Stimulated activated CD8-positive, alpha-beta memory T cell treated with anti-CD3 and anti-CD28 coated beads, Interleukin-12 subunit alpha, Interleukin-12 subunit beta, amount 100 ng/mL, for 1 hour (primary cell): ENCODE data around the gene HOXA2.

Experiments
- DNase-seq: peaks from one replicate; pipeline ENCODE4 v3.0.0-alpha.2; 2020; ENCODE audit warnings: low read depth

HOXA2 gene

DNA sequence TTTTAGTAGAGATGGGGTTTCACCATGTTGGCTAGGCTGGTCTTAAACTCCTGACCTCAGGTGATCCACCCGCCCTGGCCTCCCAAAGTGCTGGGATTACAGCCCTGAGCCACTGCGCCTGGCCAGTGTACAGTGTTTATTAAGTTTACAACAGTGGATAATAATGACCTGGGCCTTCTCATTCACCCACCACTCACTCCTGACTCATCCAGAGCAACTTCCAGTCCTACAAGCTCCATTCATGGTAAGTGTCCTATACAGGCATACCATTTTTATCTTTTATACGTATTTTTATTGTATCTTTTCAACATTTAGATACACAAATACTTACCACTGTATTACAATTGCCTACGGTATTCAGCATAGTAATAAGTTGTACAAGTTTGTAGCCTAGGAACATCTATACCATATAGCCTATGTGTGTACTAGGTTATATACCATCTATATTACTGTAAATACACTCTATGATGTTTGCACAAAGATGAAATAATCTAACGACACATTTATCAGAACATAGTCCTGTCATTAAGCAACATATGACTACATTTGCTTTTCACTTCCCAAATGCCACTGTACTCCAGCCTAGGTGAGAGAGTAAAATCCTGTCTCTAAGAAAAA is 23.8 kb downstream of the HOXA2 start:
- no peak for DNase-seq

DNA sequence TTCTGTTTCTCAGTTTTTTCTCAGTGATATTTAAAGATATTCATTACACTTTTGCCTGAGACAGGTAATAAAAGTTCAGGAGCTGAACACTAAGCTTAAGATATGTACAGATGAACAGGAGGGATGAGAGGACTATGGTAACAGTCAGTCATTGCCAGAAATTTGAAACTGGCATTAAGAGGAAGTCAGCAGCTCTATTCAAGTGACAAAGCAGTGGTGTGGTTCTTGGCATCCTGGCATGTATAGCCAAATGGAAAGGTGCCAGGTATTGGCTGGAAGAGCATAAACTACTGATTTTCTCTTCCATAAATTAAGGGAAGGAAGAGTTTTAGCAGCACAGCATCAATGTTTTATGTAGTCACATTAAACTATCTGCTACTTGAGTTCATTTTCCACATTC is 29.4 kb downstream of the HOXA2 start:
- no peak for DNase-seq

DNA sequence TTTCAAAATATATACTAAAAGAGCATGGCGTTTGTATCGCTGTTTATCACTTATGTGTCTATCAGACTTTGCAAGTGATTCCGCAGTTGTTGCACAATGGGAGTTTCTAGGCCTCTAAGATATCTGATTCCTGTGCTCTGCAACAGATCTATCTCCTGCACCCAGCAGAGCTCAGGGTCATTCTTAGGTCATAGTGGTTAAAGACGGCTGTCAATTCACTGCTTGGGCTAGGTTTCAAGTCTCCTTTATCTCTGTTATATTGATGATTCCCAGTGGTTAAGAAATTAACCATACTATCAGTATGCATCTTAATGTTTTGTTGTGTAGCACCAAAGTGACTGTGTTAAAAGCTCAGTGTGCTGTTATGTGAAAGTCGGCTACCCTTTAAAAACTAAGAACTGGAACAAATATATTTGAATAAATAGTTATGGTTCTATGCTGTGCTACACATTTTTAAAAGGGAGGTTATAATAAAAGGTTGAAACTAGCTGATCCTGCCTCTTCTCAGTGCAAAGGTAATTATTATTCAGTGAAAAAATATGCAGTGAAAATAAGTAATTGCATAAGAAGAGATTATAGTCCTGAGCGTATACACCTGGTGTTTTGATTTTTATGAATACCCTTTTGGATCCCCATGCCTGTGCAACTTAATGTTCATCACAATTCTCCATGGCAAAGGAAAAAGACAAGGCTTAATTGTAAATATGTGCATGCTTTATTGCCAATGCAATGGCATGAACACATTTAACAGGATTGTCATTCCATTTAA is 30.7 kb downstream of the HOXA2 start:
- no peak for DNase-seq

DNA sequence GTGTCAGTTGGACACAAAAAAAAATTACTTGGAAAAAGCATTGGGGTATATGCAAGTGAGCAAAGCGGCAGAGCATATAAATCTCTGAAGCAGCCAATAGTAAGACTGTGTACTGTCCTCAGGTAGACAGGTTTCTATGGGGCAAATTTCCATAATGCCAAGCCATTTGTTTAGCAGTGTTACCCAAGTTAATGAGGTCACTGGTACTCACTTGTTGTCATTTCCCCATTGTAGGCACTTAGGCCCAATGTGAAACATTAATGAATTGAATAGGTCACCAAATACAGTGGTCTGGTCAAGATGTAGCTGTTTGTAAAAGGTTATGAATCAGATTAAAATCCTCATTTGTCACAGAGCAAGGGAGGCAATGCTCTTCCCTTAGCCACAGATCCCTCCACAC is 34.2 kb downstream of the HOXA2 start:
- no peak for DNase-seq

DNA sequence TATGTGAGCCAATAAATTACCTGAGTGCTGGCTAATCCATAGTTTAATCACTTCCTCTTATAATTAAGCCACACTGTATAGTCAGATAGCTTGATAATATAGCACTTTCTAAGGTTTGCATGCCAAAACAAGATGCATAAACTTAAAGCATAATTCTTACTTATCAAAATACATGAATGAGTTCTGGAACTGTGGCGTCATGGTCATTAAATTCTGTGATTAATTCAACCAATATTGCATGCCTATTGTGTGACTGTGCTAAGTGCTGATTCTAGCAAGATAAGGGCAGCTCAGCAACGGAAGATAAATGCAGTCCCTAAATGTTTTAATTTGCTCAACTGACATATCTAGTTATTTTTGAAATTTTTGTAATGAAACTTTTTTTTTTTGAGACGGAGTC is 36.3 kb downstream of the HOXA2 start:
- no peak for DNase-seq

DNA sequence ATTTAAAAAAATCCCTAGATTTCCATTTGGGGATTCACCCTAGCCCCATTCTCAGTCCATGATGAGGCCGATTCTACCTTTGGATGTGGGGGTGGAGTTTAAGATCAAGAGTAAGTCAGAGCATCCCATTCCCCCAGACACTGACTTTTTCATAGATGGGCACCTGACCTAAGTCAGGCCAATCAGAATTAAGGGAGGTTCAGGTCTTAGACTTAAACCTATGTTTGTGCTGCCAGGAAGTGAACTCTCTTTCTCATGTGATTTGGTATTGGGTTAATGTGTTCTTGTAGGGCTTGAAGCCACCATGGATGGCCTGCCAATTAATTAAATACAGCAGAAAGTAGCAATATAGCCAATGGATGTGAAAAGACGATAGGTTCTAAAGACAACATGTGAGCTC is 36.8 kb downstream of the HOXA2 start:
- DNase-seq: no peak

DNA sequence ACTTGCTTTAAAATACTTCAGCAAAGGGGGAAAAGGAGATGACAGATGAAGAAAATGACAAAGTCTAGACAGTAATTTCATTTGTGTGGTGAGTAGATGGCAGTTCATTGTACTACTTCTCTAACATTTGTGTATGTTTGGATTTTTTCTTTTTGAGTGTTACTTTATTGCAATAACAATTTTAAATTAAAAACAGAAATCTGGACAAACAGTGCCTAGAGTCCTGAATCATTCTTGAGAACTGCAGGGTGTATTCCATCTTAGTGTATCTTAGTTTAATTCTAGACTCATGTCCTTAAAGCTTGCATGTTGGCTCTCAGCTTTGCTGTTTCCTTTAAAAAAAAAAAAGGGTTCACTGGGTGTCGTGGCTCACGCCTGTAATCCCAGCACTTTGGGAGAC is 37.8 kb downstream of the HOXA2 start:
- no peak for DNase-seq

DNA sequence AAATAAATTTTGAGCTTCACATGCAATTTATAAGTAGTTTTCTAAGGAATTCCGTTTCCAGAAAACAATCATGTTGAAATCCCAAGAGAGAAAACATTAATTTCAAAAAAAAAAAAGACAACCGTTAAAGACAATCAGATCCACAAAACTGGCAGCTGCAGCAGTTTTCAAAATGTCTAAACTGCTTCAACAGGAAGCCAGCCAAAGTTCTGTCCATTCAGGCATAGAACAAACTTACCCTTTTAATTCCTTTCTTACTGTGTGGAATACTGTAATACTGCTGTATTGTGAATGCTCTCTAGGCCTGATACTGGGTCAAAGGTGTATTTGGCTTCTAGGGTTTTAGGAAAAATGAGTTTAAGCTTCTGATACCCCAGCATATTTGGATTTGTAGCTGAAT is 38.3 kb downstream of the HOXA2 start:
- DNase-seq: no peak

DNA sequence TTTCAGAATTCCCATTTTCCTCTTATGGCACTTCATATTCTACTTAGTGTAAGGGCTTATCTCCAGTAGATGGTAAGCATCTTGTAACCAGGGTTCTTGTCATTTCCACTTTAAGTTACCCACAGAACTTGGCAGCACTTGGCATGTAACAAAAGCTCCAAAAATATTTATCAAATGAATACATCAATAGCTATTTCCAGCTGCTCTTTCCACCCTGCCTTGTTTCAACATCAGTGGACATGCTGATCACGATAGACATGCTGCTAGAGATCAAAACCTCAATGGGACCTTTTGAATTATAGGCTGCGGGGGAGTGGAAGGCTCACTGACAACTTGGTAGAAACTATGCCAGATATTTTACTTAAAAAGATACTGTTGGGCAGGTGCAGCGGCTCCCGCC is 39.5 kb downstream of the HOXA2 start:
- no peak for DNase-seq

DNA sequence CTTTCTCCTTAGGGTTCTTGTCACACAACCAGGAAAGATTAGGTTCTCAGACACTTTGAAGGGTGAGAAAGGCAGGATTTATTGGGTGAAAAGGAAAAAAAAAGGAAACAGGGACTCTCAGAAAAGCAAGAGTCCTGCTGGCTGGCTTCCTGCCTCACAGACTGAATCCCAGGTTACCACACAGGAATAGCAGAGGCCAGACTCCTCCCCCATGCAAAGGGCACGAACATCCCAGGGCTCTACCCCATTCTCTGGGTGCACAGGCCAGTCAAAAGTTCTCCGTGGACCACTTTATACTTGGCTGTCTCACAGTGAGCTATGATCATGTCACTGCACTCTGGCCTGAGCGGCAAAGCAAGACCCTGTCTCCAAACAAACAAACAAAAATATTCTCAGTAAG is 49.3 kb downstream of the HOXA2 start:
- DNase-seq: no peak

DNA sequence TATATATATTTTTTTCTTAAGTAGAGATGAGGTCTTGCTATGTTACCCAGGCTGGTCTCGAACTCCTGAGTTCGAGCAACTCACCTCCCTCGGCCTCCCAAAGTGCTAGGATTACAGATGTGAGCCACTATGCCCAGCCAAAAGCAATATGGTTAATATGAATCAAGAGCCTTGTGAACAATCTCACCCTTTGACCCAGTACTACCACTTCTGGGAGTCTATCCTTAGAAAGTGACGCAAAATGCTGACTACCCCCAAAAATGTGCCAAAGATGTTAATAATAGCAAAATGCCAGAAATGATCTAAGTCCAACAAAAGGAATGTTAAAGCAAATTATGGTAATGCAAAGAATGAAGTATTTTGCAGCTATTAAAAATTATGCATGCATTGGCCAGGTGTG is 51.0 kb downstream of the HOXA2 start:
- no peak for DNase-seq
